Activated naive CD8-positive, alpha-beta T cell (primary cell): ENCODE data around the gene KIR2DL4.
"Not testable (repeated sequence)": the region's sequence is repeated elsewhere in the genome, so short reads cannot be mapped to it uniquely, and the experiment has no call there.

Experiments used
- H3K27ac Mint-ChIP-seq: one replicate; pipeline ENCODE4 v1.8.0; 2021; ENCODE audit warnings: mixed read lengths
- H3K27me3 Mint-ChIP-seq: one replicate; pipeline ENCODE4 v1.8.0; 2021; ENCODE audit warnings: mixed read lengths
- H3K36me3 Mint-ChIP-seq: one replicate; pipeline ENCODE4 v1.8.0; 2021; ENCODE audit warnings: mixed read lengths
- H3K4me1 Mint-ChIP-seq: one replicate; pipeline ENCODE4 v1.8.0; 2021; ENCODE audit warnings: low read depth, mixed read lengths
- H3K4me3 Mint-ChIP-seq: one replicate; pipeline ENCODE4 v1.8.0; 2021; ENCODE audit warnings: mild to moderate bottlenecking, mixed read lengths
- H3K9me3 Mint-ChIP-seq: one replicate; pipeline ENCODE4 v1.8.0; 2021; ENCODE audit warnings: low read depth, mixed read lengths

KIR2DL4 gene

DNA sequence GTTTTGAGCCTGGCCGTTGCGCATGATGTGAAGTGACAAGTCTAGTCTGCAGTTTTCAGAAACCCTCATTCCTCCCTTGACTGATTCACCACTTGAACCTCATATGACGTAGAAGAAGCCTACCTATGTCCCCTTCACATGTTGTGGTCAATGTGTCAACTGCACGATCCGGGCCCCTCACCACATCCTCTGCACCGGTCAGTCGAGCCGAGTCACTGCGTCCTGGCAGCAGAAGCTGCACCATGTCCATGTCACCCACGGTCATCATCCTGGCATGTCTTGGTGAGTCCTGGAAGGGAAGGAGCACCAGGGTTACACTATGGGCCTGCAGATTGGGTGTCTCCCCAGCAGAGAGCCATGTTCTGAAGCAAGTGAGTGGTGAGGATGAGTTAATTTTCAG is at the start of gene KIR2DL4:
Gene KIR2DL4, plus strand, starts transcription at position 201 of the 400 bp plus-strand sequence. Its CDS starts 42 bp downstream, at position 243.
- no peaks in the 10 kb centered on the region for H3K36me3 Mint-ChIP-seq
- peaks cover 25% of the 10 kb centered on the region for H3K27me3 Mint-ChIP-seq
- H3K4me1 Mint-ChIP-seq: no peaks in the 10 kb centered on the region
- no peak within 1 kb of the TSS for H3K4me3 Mint-ChIP-seq
- no peak within 1 kb of the TSS for H3K27ac Mint-ChIP-seq
- peaks cover 5% of the 10 kb centered on the region for H3K9me3 Mint-ChIP-seq

DNA sequence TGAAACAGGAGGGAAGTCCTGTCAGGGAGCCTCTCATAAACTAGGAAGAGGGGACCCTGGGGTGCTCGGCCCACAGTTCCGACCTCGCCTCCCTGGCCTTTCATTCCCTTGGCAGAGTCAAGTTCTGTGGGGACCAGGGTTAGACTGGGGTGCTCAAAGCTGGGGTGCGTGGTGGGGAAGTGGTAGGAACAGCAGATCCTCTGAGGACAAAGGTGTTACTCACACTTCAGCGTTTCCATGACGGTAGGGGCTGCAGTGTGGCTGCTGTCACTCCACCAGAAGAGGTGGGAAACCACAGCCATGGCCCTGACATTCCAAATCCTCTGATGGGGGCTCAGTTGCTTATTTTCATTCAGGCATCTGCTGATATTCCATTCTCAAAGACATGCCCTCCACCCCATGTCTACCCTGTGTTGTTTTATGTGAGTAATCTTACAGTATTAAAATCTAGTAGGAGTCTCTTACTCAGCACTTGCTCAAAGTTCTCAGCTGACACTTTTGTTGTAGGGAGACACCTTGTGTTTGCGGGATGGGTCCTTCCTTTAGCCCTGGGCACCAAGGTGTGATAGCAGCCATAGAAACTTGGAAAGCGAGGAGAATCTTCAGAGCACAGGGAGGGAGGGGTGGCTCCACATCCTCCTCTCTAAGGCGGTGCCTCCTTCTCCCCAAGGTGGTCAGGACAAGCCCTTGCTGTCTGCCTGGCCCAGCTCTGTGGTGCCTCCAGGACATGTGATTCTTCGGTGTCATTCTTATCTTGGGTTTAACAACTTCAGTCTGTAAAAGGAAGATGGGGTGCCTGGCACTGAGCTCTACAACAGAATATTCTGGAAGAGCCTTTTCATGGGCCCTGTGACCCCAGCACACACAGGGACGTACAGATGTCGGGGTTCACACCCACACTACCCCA is 47.0 kb upstream of the KIR2DL4 start:
- H3K36me3 Mint-ChIP-seq, H3K4me1 Mint-ChIP-seq, H3K4me3 Mint-ChIP-seq, H3K9me3 Mint-ChIP-seq, H3K27me3 Mint-ChIP-seq, H3K27ac Mint-ChIP-seq: not testable (repeated sequence)

DNA sequence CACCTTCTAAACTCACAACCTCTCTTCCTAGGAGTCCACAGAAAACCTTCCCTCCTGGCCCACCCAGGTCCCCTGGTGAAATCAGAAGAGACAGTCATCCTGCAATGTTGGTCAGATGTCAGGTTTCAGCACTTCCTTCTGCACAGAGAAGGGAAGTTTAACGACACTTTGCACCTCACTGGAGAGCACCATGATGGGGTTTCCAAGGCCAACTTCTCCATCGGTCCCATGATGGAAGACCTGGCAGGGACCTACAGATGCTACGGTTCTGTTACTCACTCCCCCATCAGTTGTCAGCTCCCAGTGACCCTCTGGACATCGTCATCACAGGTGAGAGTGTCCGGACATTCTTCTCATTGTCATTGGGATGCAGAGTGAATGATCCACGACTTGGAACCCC is 44.8 kb upstream of the KIR2DL4 start:
- not testable (repeated sequence) for H3K4me1 Mint-ChIP-seq, H3K36me3 Mint-ChIP-seq, H3K27me3 Mint-ChIP-seq, H3K27ac Mint-ChIP-seq, H3K4me3 Mint-ChIP-seq, H3K9me3 Mint-ChIP-seq

DNA sequence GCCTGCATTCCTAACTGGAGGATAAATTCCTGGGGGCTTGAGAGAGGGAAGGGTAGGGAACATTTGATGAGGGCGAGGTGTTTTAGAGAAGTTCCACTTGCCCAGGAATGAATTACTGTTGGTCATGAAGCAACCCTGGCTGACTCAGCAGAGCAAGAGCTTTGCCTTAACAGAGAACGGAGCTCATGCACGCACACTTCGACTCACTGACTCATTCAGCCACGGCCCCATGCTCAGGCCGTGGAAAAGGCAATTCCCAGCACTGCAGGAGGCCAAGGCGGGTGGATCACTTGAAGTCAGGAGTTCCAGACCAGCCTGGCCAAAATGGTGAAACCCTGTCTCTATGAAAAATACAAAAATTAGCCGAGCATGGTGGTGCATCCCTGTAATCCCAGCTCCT is 39.2 kb upstream of the KIR2DL4 start:
- H3K36me3 Mint-ChIP-seq, H3K27me3 Mint-ChIP-seq, H3K9me3 Mint-ChIP-seq, H3K4me3 Mint-ChIP-seq, H3K27ac Mint-ChIP-seq, H3K4me1 Mint-ChIP-seq: not testable (repeated sequence)

DNA sequence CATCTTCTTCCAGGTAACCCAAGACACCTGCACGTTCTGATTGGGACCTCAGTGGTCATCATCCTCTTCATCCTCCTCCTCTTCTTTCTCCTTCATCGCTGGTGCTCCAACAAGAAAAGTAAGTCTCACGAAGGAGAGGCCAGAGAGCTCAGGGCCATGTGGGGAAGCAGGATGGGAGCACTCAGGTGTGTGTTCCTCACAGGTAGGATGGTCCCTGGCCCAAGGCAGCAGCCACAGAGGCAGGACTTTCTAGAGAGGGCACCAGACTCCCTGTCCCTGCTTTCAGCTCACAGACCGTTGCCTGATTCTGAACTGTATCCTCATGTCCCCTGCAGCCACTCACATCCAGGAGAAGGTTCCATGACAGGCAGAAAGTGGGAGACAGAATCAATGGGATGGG is 36.9 kb upstream of the KIR2DL4 start:
- not testable (repeated sequence) for H3K27ac Mint-ChIP-seq, H3K9me3 Mint-ChIP-seq, H3K4me1 Mint-ChIP-seq, H3K36me3 Mint-ChIP-seq, H3K4me3 Mint-ChIP-seq, H3K27me3 Mint-ChIP-seq

DNA sequence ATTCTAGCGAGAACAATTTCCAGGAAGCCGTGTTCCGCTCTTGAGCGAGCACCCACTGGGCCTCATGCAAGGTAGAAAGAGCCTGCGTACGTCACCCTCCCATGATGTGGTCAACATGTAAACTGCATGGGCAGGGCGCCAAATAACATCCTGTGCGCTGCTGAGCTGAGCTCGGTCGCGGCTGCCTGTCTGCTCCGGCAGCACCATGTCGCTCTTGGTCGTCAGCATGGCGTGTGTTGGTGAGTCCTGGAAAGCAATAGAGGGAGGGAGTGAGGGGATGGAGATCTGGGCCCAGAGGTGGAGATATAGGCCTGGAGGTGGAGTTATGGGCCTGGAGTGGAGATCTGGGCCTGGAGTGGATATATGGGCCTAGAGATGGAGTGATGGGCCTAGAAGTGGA is 33.8 kb upstream of the KIR2DL4 start, which contains the start of gene KIR2DL1:
Gene KIR2DL1, plus strand, starts transcription at position 148 of the 400 bp plus-strand sequence. Its CDS starts 58 bp downstream, at position 206.
- H3K4me1 Mint-ChIP-seq, H3K27me3 Mint-ChIP-seq, H3K27ac Mint-ChIP-seq, H3K36me3 Mint-ChIP-seq, H3K4me3 Mint-ChIP-seq, H3K9me3 Mint-ChIP-seq: not testable (repeated sequence)

DNA sequence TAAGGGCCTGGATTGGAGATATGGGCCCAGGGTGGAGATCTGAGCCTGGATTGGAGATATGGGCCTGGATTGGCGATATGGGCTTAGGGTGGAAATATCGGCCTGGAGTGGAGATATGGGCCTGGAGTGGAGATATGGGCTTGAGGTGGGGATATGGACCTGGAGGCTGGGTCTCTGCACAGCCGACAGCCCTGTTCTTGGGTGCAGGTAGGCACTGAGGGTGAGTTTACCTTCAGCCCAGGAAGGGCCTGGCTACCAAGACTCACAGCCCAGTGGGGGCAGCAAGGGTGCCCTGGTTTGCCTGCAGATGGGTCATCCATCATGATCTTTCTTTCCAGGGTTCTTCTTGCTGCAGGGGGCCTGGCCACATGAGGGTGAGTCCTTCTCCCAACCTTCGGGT is 32.9 kb upstream of the KIR2DL4 start:
- H3K27ac Mint-ChIP-seq, H3K27me3 Mint-ChIP-seq, H3K36me3 Mint-ChIP-seq, H3K4me1 Mint-ChIP-seq, H3K4me3 Mint-ChIP-seq, H3K9me3 Mint-ChIP-seq: not testable (repeated sequence)

DNA sequence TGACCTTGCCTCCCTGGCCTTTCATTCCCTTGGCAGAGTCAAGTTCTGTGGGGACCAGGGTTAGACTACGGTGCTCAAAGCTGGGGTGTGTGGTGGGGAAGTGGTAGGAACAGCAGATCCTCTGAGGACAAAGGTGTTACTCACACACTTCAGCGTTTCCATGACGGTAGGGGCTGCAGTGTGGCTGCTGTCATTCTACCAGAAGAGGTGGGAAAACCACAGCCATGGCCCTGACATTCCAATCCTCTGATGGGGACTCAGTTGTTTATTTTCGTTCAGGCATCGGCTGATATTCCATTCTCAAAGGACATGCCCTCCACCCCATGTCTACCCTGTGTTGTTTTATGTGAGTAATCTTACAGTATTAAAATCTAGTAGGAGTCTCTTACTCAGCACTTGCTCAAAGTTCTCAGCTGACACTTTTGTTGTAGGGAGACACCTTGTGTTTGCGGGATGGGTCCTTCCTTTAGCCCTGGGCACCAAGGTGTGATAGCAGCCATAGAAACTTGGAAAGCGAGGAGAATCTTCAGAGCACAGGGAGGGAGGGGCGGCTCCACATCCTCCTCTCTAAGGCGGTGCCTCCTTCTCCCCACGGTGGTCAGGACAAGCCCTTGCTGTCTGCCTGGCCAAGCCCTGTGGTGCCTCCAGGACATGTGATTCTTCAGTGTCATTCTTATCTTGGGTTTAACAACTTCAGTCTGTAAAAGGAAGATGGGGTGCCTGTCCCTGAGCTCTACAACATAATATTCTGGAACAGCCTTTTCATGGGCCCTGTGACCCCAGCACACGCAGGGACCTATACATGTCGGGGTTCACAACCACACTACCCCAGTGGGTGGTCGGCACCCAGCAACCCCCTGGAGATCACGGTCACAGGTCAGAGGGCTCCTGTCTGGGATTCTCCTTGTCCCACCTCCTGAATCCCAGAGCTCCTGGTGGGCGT is 32.1 kb upstream of the KIR2DL4 start:
- H3K4me3 Mint-ChIP-seq, H3K9me3 Mint-ChIP-seq, H3K27me3 Mint-ChIP-seq, H3K27ac Mint-ChIP-seq, H3K36me3 Mint-ChIP-seq, H3K4me1 Mint-ChIP-seq: not testable (repeated sequence)

DNA sequence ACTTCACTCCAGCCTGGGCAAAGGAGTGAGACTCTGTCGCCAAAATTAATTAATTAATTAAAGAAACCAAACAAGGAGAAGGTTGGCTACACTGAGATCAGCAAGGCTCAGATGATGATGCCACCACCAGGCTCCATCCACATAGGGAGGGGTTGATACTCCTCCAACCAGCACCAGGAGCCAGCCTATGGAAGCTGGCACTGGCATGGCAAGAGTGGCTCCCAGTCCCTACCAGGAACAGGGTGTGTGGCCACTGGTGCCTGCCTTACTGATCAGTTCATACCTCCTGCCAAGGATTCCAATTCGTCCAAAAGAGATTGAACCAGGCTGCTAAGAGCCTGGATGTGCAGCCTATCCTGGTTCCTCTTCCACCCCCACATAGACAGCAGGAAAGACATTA is 30.7 kb upstream of the KIR2DL4 start:
- not testable (repeated sequence) for H3K9me3 Mint-ChIP-seq, H3K4me1 Mint-ChIP-seq, H3K27ac Mint-ChIP-seq, H3K36me3 Mint-ChIP-seq, H3K27me3 Mint-ChIP-seq, H3K4me3 Mint-ChIP-seq

DNA sequence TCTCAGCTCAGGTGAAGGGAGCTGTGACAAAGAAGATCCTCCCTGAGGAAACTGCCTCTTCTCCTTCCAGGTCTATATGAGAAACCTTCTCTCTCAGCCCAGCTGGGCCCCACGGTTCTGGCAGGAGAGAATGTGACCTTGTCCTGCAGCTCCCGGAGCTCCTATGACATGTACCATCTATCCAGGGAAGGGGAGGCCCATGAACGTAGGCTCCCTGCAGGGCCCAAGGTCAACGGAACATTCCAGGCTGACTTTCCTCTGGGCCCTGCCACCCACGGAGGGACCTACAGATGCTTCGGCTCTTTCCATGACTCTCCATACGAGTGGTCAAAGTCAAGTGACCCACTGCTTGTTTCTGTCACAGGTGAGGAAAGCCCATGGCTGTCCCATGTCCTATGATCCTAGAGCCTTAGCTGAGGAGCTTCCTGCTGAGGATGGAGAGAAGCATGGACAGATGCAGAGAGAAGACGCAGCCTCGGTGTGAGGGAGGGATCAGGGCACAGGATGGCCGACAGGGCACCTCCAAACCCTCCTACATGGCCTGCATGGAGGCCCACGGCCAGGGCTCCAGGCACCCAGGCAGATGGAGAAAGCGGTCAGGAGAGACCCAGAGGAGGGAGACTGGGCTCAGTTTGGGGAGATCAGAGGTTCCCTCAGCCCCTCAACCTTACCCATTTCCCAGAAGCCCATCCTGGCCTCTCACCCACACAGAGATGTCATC is 28.2 kb upstream of the KIR2DL4 start:
- not testable (repeated sequence) for H3K4me3 Mint-ChIP-seq, H3K27me3 Mint-ChIP-seq, H3K27ac Mint-ChIP-seq, H3K36me3 Mint-ChIP-seq, H3K4me1 Mint-ChIP-seq, H3K9me3 Mint-ChIP-seq

DNA sequence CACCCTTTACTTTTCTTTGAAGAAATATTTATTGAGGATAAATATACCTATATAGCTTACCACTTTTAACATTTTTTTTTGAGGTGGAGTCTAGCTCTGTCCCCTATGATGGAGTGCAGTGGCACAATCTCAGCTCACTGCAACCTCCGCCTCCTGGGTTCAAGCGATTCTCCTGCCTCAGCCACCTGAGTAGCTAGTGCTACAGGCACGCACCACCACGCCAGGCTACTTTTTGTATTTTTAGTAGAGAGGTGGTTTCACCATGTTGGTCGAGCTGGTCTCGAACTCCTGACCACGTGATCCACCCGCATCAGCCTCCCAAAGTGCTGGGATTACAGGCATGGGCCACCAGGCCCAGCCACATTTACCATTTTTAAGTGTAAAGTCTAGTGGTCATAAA is 27.6 kb upstream of the KIR2DL4 start:
- H3K4me3 Mint-ChIP-seq, H3K27ac Mint-ChIP-seq, H3K36me3 Mint-ChIP-seq, H3K4me1 Mint-ChIP-seq, H3K9me3 Mint-ChIP-seq, H3K27me3 Mint-ChIP-seq: not testable (repeated sequence)

DNA sequence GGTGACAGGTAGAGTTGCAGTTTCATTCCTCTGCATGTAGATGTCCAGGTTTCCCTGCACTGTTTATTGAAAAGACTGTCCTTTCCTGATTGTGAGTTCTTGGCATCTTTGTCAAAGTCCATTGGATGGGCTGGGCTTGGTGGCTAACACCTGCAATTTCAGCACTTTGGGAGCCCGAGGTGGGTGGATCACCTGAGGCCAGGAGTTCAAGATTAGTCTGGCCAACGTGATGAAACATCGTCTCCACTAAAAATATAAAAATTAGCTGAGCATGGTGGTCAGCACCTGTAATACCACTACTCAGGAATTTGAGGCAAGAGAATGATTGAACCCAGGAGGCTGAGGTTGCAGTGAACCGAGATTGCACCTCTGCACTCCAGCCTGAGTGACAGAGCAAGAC is 25.6 kb upstream of the KIR2DL4 start:
- not testable (repeated sequence) for H3K4me3 Mint-ChIP-seq, H3K4me1 Mint-ChIP-seq, H3K27ac Mint-ChIP-seq, H3K27me3 Mint-ChIP-seq, H3K9me3 Mint-ChIP-seq, H3K36me3 Mint-ChIP-seq

DNA sequence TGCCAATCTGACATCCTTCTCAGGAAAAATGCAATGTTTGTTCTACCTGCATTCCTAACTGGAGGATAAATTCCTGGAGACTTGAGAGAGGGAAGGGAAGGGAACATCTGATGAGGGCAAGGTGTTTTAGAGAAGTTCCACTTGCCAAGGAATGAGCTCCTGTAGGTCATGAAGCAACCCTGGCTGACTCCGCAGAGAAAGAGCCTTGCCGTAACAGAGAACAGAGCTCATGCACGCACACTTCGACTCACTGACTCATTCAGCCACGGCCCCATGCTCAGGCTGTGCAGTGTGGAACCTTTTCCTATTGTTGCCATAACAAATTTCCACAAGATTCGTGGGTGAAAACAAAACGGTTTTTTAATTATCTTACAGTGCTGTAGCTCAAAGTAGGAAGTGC is 24.5 kb upstream of the KIR2DL4 start:
- H3K9me3 Mint-ChIP-seq, H3K4me3 Mint-ChIP-seq, H3K27me3 Mint-ChIP-seq, H3K27ac Mint-ChIP-seq, H3K4me1 Mint-ChIP-seq, H3K36me3 Mint-ChIP-seq: not testable (repeated sequence)

DNA sequence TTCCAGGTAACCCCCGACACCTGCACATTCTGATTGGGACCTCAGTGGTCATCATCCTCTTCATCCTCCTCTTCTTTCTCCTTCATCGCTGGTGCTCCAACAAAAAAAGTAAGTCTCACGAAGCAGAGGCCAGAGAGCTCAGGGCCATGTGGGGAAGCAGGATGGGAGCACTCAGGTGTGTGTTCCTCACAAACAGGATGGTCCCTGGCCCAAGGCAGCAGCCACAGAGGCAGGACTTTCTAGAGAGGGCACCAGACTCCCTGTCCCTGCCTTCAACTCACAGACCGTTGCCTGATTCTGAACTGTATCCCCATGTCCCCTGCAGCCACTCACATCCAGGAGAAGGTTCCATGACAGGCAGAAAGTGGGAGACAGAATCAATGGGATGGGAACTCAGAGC is 20.5 kb upstream of the KIR2DL4 start:
- H3K4me1 Mint-ChIP-seq, H3K4me3 Mint-ChIP-seq, H3K36me3 Mint-ChIP-seq, H3K9me3 Mint-ChIP-seq, H3K27ac Mint-ChIP-seq: not testable (repeated sequence)
- peaks cover 18% of the 10 kb centered on the region for H3K27me3 Mint-ChIP-seq

DNA sequence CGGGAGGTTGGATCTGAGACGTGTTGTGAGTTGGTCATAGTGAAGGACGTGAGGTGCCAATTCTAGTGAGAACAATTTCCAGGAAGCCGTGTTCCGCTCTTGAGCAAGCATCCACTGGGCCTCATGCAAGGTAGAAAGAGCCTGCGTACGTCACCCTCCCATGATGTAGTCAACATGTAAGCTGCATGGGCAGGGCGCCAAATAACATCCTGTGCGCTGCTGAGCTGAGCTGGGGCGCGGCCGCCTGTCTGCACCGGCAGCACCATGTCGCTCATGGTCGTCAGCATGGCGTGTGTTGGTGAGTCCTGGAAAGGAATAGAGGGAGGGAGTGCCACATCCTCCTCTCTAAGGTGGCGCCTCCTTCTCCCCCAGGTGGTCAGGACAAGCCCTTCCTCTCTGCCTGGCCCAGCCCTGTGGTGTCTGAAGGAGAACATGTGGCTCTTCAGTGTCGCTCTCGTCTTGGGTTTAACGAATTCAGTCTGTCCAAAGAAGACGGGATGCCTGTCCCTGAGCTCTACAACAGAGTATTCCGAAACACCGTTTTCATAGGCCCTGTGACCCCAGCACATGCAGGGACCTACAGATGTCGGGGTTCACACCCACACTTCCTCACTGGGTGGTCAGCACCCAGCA is 17.2 kb upstream of the KIR2DL4 start:
- peaks cover 18% of the 10 kb centered on the region for H3K27me3 Mint-ChIP-seq
- not testable (repeated sequence) for H3K9me3 Mint-ChIP-seq, H3K36me3 Mint-ChIP-seq, H3K4me3 Mint-ChIP-seq, H3K27ac Mint-ChIP-seq, H3K4me1 Mint-ChIP-seq
